Stimulated activated CD8-positive, alpha-beta memory T cell treated with anti-CD3 and anti-CD28 coated beads, Interleukin-15, amount 100 ng/mL, for 24 hours (primary cell): ENCODE results near the gene TMEM178B.

ENCODE experiments used
- DNase-seq: peaks from one replicate; pipeline ENCODE4 v3.0.0-alpha.2; 2020; ENCODE audit warnings: low read depth

TMEM178B gene

DNA sequence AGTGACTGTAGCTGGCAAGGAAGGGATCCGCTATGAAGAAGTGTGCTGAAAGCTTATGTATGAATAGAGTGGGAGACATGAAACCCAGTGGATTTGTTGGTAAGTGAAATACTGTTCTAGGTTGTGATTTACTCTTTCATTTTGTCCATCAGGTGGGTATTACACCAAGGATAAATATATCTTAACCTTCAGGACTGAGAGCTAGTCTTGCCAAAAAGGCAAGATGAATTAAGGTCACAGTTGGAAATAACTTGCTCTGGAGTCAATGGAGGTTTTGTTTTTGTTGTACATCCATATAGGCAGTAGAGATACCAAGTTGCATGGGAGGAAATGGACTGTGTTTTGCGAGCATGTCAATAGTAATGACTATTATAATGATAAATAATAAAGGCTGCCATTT lies 190.6 kb downstream of the TMEM178B start:
- DNase-seq, result no peak

DNA sequence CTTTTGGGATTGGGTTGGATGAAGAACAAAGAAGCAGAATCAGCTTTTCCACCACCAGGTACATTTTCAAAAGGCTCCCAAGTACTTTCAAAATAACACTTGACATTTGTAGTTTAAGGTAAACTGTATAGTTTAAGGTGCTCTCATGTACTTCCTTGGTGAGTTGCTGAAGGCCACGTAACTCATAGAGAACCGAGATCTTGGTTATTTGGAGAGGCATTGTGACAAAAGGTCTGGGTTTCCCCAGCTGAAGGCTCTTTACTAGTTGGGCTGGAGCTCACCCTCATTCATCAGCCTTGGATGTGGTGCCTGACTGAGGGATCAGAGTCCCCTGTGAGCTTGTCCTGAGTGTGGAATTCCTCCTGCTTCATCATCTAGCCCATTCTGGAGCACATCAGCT lies 191.8 kb downstream of the TMEM178B start:
- DNase-seq, result no peak

DNA sequence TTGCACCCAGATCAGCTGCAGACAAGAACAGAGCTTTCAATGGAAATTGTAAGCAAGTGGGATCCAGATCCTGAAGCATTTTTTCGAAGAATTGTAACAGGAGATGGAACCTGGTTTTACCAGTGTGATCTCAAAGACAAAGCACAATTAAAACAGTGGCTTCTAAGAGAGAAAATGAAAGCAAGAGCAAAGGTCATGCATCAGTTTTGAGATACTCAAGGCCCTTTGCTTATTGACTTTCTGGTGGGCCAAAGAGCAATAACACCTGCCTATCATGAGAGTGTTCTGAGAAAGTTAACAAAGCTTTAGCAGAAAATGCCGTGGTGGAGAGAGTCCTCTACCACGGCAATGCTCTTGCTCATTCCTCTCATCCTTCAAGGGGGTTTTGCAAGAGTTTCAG lies 194.8 kb downstream of the TMEM178B start:
- no peak for DNase-seq

DNA sequence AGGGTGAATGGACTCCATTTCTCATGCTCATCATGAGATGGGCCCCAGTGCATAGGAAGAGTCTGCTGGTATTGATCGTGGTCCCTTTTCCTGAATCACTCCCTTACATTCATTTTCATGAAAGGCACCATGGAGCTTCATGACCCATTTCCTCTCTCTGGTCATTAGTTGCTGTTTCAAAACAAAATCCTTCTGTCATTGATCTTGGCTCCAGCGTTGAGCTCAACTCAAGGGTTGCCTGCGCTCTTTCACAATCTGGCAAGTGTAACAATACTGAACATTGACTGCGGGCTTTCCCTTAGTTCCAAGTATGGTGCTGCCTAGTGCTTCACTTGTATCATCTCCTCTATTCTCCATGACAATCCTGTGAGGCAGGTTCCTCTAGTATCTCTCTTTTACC lies 197.6 kb downstream of the TMEM178B start:
- no peak for DNase-seq

DNA sequence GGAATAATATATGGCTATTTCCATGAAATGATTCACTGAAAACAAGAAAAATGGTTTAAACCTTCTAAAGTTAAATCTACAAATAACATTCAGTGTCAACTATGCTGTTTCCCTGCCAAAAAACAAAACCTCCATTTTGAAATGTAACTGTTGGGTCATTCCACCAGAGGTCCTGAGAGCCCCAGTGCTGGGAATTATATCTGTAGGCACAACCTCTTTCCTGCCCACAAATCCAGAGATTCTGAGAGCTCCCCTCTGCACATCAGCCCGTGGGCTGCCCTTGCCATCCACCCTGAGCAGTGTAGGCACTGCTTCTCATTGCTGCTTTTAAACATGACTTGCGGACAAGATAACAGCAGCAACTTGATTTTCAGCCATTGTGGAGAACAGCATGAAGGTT lies 198.6 kb downstream of the TMEM178B start:
- no peak for DNase-seq

DNA sequence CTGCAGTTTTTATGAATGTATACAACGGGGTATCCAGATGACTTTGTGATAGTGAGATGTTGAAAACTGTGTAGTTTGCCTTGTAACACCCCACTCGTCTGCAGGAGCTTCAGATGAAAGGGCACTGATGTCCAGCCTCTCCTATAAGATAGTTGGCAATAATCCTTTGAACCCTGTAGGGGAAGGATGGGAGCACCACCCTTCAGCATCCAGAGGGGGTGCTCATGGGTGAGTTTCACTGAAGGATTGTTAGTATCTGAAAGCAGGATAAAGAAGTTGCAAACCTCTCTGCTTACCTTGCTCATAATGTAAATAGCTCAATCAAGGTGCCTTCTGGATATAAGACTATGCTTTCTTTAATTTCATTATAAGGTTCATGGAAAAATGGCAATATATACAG lies 201.5 kb downstream of the TMEM178B start:
- DNase-seq, result no peak

DNA sequence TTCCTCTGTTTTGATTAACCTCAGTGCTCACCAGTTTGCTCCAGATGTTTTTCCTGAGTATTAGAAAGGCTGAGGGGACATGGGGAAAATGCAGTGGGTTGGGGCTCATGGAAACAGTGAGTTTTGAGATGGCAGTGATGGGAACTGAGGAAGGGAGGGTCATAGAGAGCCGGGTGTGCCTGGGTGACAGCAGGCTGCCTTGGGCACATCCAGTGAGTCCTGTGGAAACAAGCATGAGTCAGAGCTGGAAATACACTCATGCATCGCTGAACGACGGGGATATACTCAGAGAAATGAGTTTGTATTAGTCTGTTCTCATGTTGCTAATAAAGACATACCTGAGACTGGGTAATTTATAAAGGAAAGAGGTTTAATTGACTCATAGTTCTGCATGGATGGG lies 202.2 kb downstream of the TMEM178B start:
- no peak for DNase-seq

DNA sequence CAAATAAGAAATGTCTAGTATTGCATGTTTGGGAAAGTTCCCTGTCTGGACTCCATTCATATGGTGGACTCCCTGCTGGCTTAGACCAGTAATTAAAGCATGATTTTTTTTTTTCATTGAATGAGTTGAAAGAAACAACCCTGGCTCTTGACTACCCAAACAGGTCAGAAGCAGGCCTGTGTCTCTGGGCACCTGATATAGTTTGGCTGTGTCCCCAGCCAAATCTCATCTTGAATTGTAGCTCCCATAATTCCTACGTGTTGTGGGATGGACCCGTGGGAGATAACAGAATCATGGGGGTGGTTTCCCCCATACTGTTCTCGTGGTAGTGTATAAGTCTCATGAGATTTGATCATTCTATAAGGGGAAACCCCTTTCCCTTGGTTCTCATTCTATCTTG lies 206.2 kb downstream of the TMEM178B start:
- no peak for DNase-seq

DNA sequence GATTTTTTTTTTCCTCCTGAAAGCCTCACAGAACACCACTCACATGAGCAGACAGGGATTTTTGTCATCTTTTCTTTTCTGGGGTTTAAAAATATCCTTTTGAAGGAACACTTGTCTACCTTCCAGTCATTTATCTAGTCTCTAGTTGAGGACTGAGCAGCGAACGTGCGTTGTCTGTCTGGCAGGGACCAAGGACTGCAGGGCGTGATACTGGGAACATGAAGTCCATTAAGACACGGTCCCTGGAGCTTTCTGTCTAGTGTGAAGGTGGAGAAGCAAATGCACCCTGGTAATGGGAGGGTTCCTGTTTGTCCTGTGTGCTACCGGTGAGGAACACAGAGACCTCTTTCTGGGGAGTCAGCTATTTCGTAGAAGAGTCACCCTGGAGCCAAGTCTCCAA lies 207.4 kb downstream of the TMEM178B start:
- no peak for DNase-seq

DNA sequence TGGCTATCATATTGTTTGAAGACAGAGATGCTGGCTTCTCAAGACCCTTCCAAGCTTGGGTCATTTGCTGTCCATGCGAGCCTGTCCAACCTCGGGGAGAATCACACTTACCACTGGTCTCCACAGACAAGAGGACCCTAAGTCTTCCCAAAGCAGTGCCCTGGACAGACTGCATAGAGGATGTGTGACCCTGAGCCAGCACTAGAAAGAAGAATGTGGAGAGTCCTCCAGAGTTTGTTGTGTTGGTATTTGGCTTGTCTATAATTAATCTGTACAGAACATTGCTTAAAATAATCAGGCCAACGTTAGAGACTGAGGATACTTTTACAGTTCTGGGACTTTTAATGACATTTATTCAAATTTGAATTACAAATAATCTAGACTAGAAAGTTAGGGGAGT lies 212.7 kb downstream of the TMEM178B start:
- DNase-seq, result no peak

DNA sequence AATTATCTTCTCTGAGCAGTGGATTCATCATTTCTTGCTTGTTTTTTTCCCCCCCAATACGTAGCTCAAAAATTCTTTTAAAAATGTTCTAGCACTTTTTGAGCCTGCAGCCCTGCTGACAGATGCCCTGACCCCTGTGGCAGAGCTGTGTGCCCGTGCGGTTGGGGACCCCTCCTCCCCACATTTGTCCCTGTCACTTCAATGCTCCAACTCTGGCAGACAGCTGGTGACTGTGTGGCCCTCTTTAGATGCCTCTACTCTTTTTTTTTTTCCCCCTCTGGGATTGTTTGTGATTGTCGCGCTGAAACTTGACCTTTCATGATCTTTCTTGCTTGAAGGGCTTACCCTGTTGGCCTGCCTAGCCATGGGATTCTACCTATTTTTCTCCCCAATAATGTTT lies 214.1 kb downstream of the TMEM178B start:
- DNase-seq, result no peak

DNA sequence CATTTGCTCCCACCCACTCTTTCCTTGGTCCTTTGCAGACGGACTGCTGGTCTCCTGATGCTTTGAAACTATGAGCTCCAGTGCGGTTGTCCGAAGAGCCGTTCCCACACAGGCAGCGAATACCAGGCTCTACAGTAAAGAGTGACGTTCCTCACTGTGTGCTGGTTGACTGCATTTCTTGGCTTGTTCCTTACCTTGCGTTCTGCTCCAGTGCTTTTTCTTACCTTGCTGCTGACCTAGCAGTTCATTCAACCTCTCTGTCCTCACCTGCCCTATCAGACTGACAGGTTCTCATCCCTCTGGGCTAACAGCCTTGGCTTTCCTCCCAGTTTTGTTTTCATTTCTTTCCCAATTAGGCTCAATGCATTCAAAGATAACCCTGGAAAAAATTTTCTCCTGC lies 214.8 kb downstream of the TMEM178B start:
- DNase-seq, result no peak

DNA sequence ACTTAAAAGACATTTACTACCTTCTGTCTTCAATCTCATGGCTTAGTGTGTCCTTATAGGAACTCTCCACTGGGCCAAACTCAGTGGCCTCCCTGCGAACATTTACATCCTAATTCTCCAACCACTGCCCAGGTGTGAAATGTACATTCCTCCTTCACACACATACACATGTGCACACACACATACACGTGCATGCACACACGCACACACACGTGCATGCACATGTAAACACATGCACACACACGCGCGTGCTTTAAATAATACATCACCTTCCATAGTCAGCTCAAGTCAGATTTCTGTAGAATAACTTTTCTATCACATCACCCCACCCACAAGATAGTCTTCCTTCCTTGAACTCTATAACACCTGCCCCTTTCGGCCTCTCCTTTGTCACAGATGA lies 216.5 kb downstream of the TMEM178B start:
- DNase-seq, result no peak

DNA sequence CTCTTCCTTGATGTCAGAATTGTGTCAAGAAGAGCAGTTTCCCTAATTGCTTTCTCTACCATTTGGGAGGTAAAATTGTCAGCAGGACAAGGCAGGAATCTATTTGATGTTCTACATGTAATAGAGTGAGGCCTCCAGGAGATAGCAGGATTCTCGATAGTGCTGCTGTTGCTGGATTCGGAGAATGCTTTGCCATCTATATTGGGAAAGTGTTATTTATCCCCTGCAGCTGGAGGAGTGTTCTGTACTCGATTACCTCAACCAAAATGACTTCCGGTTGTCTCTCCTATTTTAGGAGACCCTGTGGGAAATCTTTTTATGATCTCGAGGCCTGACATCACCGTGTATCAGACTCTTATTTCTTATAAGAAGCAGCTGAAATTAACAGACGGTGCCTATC lies 217.1 kb downstream of the TMEM178B start:
- no peak for DNase-seq

DNA sequence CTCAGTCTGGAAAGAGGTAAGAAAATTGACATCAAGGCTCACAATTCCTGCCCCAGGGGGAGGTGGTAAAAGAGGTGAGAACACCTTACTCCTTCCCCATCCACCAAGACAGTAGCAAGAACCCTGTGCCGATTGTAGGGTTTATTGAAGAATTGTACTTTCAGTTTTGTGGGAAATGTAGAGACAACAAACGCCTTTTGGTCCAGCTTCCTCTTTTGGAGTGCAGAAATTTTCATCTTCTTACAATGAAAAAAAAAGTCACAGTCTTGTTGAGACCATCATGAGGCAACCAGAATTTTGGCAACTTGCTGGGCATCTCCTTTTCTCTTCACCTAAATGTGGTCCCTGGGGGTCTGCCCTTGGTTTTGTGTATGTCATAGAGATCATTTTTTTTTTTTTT lies 217.7 kb downstream of the TMEM178B start:
- no peak for DNase-seq

DNA sequence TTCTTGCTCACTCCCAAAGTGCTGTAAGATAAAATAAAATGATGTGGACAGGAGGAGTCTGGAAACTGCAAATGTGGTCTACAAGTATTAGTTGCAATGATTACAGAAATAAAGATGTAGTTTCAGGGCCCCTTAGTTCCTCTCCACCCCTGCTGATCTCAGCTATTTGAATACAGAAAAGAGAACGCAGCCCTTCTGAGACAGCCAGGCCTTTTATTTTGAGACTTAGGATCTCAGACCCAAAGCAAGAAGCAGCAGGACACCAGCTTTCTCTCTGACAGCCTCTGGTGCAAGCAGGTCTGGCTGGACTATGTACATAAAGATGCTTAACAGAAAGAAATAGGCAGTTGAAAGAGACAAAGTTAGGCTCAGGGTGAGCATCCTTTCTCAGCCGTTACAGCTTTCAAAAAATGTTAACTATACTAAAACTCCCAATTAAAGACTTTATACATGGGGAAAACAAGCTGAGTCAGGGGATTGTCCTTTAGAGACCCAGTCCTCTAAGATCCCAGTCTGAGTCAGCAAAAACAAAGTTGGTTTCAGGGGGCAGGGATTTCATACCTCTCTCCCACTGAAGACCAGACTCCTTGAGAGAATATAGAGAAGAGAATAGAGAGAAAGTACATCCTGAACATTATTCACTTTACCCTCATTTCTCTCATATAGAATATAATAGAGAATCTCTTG lies 220.4 kb downstream of the TMEM178B start:
- DNase-seq, result no peak

DNA sequence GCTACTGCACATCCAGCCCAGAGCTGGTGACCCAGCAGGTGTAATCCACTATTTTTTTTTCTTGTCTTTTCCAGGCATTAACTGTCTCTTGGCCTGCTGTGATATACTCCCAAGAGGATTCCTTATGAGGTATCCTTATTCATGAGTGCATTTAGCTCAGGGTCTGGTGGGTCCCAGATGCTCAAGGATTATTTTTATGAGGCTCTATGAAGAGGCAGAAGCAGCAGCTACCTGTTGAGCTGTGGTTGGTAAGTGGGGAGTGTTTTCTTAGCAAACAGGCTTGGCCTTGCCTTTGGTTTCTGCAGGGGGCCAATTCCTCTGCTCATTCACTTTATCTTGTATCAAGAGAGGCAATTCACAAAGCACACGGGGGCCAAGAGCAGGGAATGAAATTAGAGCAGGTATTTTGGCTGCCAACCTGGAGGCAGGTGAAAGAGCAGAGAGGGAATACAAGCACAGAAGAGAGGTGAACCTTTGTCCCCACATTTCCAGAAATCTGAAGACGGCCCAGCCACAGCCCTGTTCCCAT lies 221.6 kb downstream of the TMEM178B start:
- DNase-seq, result no peak

DNA sequence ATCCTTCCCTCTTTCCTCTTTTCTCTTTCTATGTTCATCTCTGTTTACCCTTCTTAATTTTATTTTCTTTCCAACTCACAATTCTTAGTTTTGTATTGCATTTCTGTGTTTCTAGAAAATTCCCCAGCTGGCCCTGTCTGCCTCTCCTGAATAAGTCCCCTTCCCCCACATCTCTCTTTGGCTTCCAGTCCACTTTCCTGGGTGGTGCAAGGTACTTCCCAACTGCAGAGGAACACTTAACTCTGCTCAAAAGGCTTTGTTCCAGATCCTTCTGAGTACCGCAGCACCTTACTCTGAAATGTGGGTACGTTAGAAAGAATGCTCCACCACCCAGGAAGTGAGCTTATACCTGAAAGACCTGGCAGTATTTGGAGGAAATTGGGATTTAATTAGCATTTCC lies 227.0 kb downstream of the TMEM178B start:
- DNase-seq, result no peak

DNA sequence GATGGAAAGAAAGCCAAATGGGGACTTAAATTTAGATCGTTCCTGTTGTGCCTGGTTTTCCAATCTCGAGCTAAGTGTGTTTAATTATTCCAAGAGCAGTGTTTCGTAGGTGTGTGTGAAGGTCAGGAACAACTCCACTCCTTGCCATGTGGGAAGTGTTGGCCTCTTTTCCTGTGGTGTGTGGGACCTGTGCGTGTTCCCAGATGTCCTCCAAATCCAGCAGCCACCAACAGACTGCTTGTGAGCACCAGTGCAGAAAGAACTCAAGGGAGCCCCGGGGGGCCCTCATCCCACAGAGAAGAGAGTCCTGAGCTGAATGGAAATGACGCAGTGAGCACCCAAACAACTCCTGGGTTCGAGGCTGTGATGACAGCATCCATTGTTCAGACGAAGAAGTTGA lies 227.7 kb downstream of the TMEM178B start:
- no peak for DNase-seq

DNA sequence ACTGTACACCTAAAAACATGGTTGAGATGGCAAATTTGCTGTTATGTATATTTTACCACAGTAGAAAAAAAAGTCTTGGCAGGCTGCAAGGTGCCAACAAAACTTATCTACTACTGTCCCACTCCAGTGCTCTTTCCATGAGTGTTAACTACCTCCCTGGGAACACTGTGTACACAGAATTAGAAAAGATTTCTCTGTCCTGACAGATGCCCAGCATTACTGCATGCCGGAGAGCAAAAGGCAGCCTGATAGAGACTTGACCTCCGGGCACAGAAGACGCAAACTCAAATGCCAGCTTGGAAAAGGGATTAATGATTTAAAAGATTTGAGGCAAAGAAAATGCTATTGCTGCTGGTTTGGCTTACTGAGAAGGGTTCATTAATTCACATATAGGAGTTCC lies 228.8 kb downstream of the TMEM178B start:
- DNase-seq, result no peak

DNA sequence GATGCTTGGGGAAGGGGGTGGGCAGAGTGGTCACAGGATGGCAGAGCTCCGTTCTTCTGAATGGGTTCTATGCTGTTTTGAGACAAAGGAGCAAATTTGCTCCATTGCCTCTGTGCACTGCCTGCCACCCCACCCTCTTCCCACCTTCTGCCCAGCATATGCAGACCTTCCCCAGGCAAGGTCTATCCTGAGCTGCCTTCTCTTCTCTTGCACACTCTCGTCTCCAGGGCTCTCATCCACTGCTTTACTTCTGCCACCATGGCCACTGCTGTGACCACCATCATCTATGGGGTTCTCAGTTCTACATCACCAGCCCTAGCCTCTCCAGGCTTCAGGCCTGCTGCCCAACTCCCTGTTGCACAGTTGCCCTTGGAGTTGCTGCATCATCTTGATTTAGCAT lies 230.4 kb downstream of the TMEM178B start:
- no peak for DNase-seq

DNA sequence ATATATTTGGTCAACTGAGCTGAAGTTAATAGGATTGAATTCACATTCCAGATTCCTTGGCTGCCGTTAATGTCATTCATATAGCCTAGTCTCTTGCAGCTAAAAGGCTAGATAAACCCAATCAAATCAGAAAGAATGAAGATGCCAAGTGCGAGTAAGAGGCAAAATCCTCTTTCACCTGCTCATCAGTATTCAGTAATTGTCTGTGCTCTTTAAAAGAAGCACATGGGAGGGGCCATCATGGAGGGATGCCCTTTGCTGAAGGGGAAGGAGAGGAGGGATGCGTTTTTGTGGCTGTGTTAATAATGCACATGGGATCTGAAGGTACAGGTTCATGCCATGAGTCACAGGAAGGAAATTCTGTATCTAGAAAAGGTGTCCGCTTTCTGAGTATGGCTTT lies 232.2 kb downstream of the TMEM178B start:
- DNase-seq, result no peak

DNA sequence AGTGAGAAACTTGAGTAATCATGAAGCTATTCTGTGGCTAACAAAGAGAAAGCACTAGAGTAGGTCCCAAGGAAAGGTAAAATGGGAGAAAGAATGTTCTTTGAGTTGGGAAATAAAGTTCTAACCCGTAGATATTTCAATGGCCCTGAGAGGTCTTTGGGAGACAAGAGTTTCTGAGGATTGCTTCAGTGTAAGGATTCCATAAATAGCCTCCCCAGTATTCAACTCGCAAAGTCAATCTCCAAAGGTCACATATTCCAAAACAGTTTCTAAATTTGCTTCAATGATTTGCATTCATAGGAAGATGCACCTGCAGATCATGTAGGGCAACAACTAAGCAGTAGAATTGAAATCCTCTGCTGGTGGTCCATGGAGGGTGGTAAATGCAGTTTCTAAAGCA lies 238.5 kb downstream of the TMEM178B start:
- no peak for DNase-seq

DNA sequence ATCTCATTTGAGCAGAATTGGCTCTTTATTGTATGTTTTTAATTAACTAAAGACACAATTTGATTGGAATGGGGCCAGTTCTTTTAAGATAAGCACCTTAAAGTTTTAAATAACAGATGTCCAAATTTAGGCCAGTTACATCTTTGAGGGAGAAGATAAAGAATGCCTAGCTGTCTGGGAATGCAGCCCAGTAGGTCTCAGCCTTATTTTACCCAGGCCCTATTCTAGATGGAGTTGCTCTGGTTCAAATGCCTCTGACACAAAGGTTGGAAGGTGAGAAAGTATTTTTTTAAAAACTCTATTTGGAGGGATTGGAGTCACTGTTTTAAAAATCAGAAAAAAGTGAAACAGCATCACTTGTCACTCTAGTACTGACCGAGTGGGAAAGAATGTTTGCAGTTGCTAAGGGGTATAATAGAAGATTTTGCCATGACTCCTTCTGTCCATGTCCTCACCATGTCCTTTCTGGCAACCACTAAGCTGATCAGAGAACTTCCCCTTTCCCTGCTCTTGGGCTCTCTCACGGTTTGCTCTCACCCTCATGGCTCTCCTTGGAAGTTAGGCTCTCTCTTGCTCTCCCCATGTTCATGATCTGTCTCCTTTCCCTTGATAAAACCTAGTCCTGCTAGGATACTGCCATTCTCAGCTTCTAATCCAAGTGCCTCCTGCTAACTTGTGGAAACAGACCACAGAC lies 239.1 kb downstream of the TMEM178B start:
- no peak for DNase-seq
